Hepatocyte (in vitro differentiated cells): ENCODE data around the gene FHL1.

Source experiments
- CTCF ChIP-seq: fragments of 200-600 bp; sonication (generic); IDR thresholded peaks from 2 replicates; pipeline ENCODE4 v1.5.1; 2016; ENCODE audit warnings: antibody characterized with exemption, mild to moderate bottlenecking; ENCODE audit not compliant: poor library complexity
- EZH2phosphoT487 ChIP-seq: fragments of 200-600 bp; sonication (generic); IDR thresholded peaks from one replicate; pipeline ENCODE4 v1.6.1; 2018; ENCODE audit warnings: antibody characterized with exemption, mild to moderate bottlenecking, low read depth, moderate library complexity; ENCODE audit not compliant: unreplicated experiment, severe bottlenecking

- TF ChIP-seq CTCF (no peak), EZH2phosphoT487 (no peak)
Measured at GRCh38 chrX:136194536-136194935, 47.2 kb downstream of the FHL1 start.
